ENCODE data around the gene SH3TC1. TPM values are rescaled to one million over a fixed set of nuclear protein-coding genes. Genes with fewer than 3 reads are reported as not detected.

The SH3TC1 gene
- polyA plus RNA-seq, 1 experiment, result 1.2 TPM

GRCh38 chr4:8227771-8228318, 28.8 kb downstream of the SH3TC1 start:
- Histone ChIP-seq H3K4me3 (ENCODE audit: low read depth, low read length) (no peak overlapping the region), H3K27me3 (ENCODE audit: control insufficient read depth, insufficient read depth, low read length) (peaks cover 1% of the 10 kb centered on the region; the same call in 1 of the 2 replicates), H3K36me3 (ENCODE audit: control insufficient read depth, insufficient read depth, low read length) (no peaks in the 10 kb centered on the region; the same call in none of the 2 replicates)
- no peak for DNase-seq (ENCODE audit: low read depth)
- CTCF ChIA-PET, result interaction anchor here (1.2 to 6.0 kb wide), 6 partner anchors 10 to 175 kb away, joined by 3 to 23 read pairs (median 5); no protein-coding TSS in a partner anchor
- POLR2A ChIA-PET, result no interaction called here
- no peak for TF ChIP-seq CTCF (IDR thresholded peaks at IDR 0.05; ENCODE audit: insufficient read depth, low read depth, low read length)

GRCh38 chr4:8228319-8229250, 29.5 kb downstream of the SH3TC1 start:
- ChIA-PET POLR2A (no interaction called here), CTCF (interaction anchor here (0.6 to 6.0 kb wide), 7 partner anchors 9 to 174 kb away, joined by 3 to 23 read pairs (median 5); no protein-coding TSS in a partner anchor)
- TF ChIP-seq CTCF (IDR thresholded peaks at IDR 0.05; ENCODE audit: insufficient read depth, low read depth, low read length), result no peak
- DNase-seq (ENCODE audit: low read depth), result peak; percentile 39
- no peak overlapping the region for H3K4me3 ChIP-seq (ENCODE audit: low read depth, low read length)
- peaks cover 1% of the 10 kb centered on the region; the same call in 1 of the 2 replicates for H3K27me3 ChIP-seq (ENCODE audit: control insufficient read depth, insufficient read depth, low read length)
- H3K36me3 ChIP-seq (ENCODE audit: control insufficient read depth, insufficient read depth, low read length), result no peaks in the 10 kb centered on the region; the same call in 1 of the 2 replicates

GRCh38 chr4:8229331-8229975, 30.4 kb downstream of the SH3TC1 start:
- H3K36me3 ChIP-seq (ENCODE audit: control insufficient read depth, insufficient read depth, low read length), result no peaks in the 10 kb centered on the region; the same call in 1 of the 2 replicates
- H3K4me3 ChIP-seq (ENCODE audit: low read depth, low read length), result no peak overlapping the region
- no peak for TF ChIP-seq CTCF (IDR thresholded peaks at IDR 0.05; ENCODE audit: insufficient read depth, low read depth, low read length)
- peaks cover 1% of the 10 kb centered on the region; the same call in 1 of the 2 replicates for H3K27me3 ChIP-seq (ENCODE audit: control insufficient read depth, insufficient read depth, low read length)
- POLR2A ChIA-PET, result no interaction called here
- DNase-seq (ENCODE audit: low read depth), result no peak
- CTCF ChIA-PET, result interaction anchor here (0.6 to 6.0 kb wide), 5 partner anchors 8 to 173 kb away, joined by 3 to 23 read pairs (median 5); no protein-coding TSS in a partner anchor

GRCh38 chr4:8230033-8230432, 30.9 kb downstream of the SH3TC1 start:
- no peak for DNase-seq (ENCODE audit: low read depth)
- no peaks in the 10 kb centered on the region; the same call in 1 of the 2 replicates for H3K36me3 ChIP-seq (ENCODE audit: control insufficient read depth, insufficient read depth, low read length)
- CTCF ChIA-PET, result interaction anchor here (2.3 to 6.0 kb wide), 2 partner anchors 13 to 53 kb away, joined by 5 to 23 read pairs; no protein-coding TSS in a partner anchor
- no peak for TF ChIP-seq CTCF (IDR thresholded peaks at IDR 0.05; ENCODE audit: insufficient read depth, low read depth, low read length)
- POLR2A ChIA-PET, result interaction anchor here (0.6 kb wide), 1 partner anchor 15 kb away, joined by 3 read pairs; no protein-coding TSS in a partner anchor
- no peak overlapping the region for H3K4me3 ChIP-seq (ENCODE audit: low read depth, low read length)
- peaks cover 1% of the 10 kb centered on the region; the same call in 1 of the 2 replicates for H3K27me3 ChIP-seq (ENCODE audit: control insufficient read depth, insufficient read depth, low read length)

All from BJ (cell line).